GM12873 (cell line): ENCODE results near the gene GABBR1.
A peak's percentile ranks its signal among the peaks of the same experiment; 100 is the strongest.

Experiments used
- CTCF ChIP-seq: IDR thresholded peaks from 2 replicates; pipeline ENCODE4 v1.5.1; 2012; ENCODE audit warnings: low read depth, mild to moderate bottlenecking, moderate library complexity, low read length, control low read depth; ENCODE audit not compliant: insufficient read depth; ENCODE audit errors: missing control alignments

Gene GABBR1

GRCh38 chr6:29631860-29632731 is 887 bp downstream of the GABBR1 start:
- TF ChIP-seq CTCF, result no peak

GRCh38 chr6:29631209-29631810 is 1.7 kb downstream of the GABBR1 start:
- no peak for TF ChIP-seq CTCF

GRCh38 chr6:29630315-29630714 is 2.7 kb downstream of the GABBR1 start:
- TF ChIP-seq CTCF, result no peak

- TF ChIP-seq CTCF, result no peak
These were observed 3.4 kb downstream of the GABBR1 start for GRCh38 chr6:29629571-29629970.

- peak; percentile 78 for TF ChIP-seq CTCF
These were observed 4.3 kb downstream of the GABBR1 start for GRCh38 chr6:29628419-29629281.

- TF ChIP-seq CTCF, result no peak
These were observed 5.1 kb downstream of the GABBR1 start for GRCh38 chr6:29627755-29628418.
